HepG2 (cell line): ENCODE data around the gene ZBTB46. TPM values are rescaled to one million over a fixed set of nuclear protein-coding genes. Genes with fewer than 3 reads are reported as not detected.
A peak's percentile ranks its signal among the peaks of the same experiment; 100 is the strongest.

Experiments used
- ATAC-seq: fragments of 200-7000 bp; cut with Tn5 transposase; 3 replicates; pipeline ENCODE4 v1.9.1; 2020; ENCODE audit warnings: mild to moderate bottlenecking, moderate library complexity
- BruUV-seq: library from RNA; stranded (reverse); fragments of 400-500 nt; replicated peaks from 2 replicates; lab custom pipeline; 2021; lab: Mats Ljungman, UMichigan
- CTCF ChIA-PET: fragments of 300-600 bp; formaldehyde crosslinking; extraction: SDS; loops from one replicate; lab custom pipeline; 2021; ENCODE audit warnings: low total read pairs, inconsistent platforms, low intra/inter-chr PET ratio; lab: Yijun Ruan, JAX
- POLR2A ChIA-PET: fragments of 350-600 bp; sonication (Branson Sonifier 250); formaldehyde crosslinking; loops from one replicate; lab custom pipeline; 2020; ENCODE audit warnings: antibody characterized with exemption, inconsistent platforms; lab: Yijun Ruan, JAX
- DNase-seq: peaks from one replicate; pipeline ENCODE4 v3.0.0-alpha.2; 2015; ENCODE audit warnings: low spot score
- FAIRE-seq: peaks from 3 replicates; lab custom pipeline; 2011; peaks lifted over from hg19 to GRCh38; lab: Jason Lieb, UNC
- H2AFZ ChIP-seq: one replicate; pipeline ENCODE4 v1.6.1; 2011; ENCODE audit warnings: low read length, inconsistent platforms
- H3K27ac ChIP-seq: fragments of 300-600 bp; 3 replicates; pipeline ENCODE4 v1.8.0; 2011; ENCODE audit warnings: mixed run types, mild to moderate bottlenecking, mixed read lengths, low read length, inconsistent platforms; ENCODE audit not compliant: insufficient read depth; ENCODE audit errors: extremely low read length
- H3K27me3 ChIP-seq, 2 experiments: fragments of 200-600 bp in 1 of 2; 2 replicates in 1 of 2; 3 replicates in 1 of 2; pipeline versions ENCODE4 v1.6.0 to v1.8.0; 2011; ENCODE audit warnings: low read length in 2 of 2, mild to moderate bottlenecking in 2 of 2, moderate library complexity in 2 of 2, inconsistent platforms in 1 of 2; ENCODE audit not compliant: insufficient read depth in 2 of 2, control insufficient read depth in 1 of 2
- H3K36me3 ChIP-seq, 2 experiments: fragments of 200-600 bp in 1 of 2; replicated peaks in 1 of 2; 2 replicates in 1 of 2; 3 replicates in 1 of 2; pipeline versions ENCODE4 v1.5.1 to v1.8.0; 2011; ENCODE audit warnings: low read length in 2 of 2, inconsistent platforms in 1 of 2; ENCODE audit not compliant: insufficient read depth in 2 of 2, control insufficient read depth in 1 of 2
- H3K4me1 ChIP-seq: 2 replicates; pipeline ENCODE4 v1.5.1; 2012; ENCODE audit warnings: low read length, inconsistent platforms; ENCODE audit not compliant: insufficient read depth
- H3K4me2 ChIP-seq: 2 replicates; pipeline ENCODE4 v1.6.0; 2011; ENCODE audit warnings: low read depth, low read length, inconsistent platforms
- H3K4me3 ChIP-seq, 3 experiments: fragments of 200-600 bp in 1 of 3; sonication (generic), shearing (Covaris generic) in 1 of 3; replicated peaks in 1 of 3; 2 replicates each; pipeline ENCODE4 v1.5.1; 2011 to 2016; ENCODE audit warnings: low read length in 3 of 3, inconsistent platforms in 2 of 3, low read depth in 2 of 3, mild to moderate bottlenecking in 2 of 3, control low read depth in 1 of 3, mixed read lengths in 1 of 3; ENCODE audit not compliant: insufficient read depth in 1 of 3
- H3K79me2 ChIP-seq: one replicate; pipeline ENCODE4 v1.6.1; 2011; ENCODE audit warnings: low read length, inconsistent platforms; ENCODE audit not compliant: insufficient read depth
- H3K9ac ChIP-seq: 2 replicates; pipeline ENCODE4 v1.6.0; 2011; ENCODE audit warnings: mild to moderate bottlenecking, low read depth, low read length, inconsistent platforms; ENCODE audit not compliant: insufficient read depth
- H3K9me3 ChIP-seq: 2 replicates; pipeline ENCODE4 v1.5.1; 2012; ENCODE audit warnings: mild to moderate bottlenecking, low read length
- H4K20me1 ChIP-seq: 2 replicates; pipeline ENCODE4 v1.6.0; 2011; ENCODE audit warnings: inconsistent platforms, mild to moderate bottlenecking, low read length, moderate library complexity; ENCODE audit not compliant: insufficient read depth
- CHD4 ChIP-seq: fragments of 200-600 bp; sonication (generic); IDR thresholded peaks from 2 replicates; pipeline ENCODE4 v1.7.0; 2017; ENCODE audit warnings: mild to moderate bottlenecking, low read length, borderline replicate concordance
- GFI1 ChIP-seq: sonication (generic); formaldehyde crosslinking; IDR thresholded peaks from 2 replicates; pipeline ENCODE4 v1.5.0; 2020; ENCODE audit warnings: missing genetic modification reagents, mild to moderate bottlenecking, borderline replicate concordance
- HNRNPL ChIP-seq: fragments of 200-400 bp; formaldehyde crosslinking; IDR thresholded peaks from 2 replicates; pipeline ENCODE4 v1.6.1; 2017; ENCODE audit warnings: mild to moderate bottlenecking, low read depth, low read length
- LBX2 ChIP-seq: sonication (generic); formaldehyde crosslinking; IDR thresholded peaks from 2 replicates; pipeline ENCODE4 v1.5.0; 2020; ENCODE audit warnings: missing genetic modification reagents, mild to moderate bottlenecking, borderline replicate concordance
- MAFF ChIP-seq: IDR thresholded peaks from 2 replicates; pipeline ENCODE4 v1.6.1; 2011; ENCODE audit warnings: low read depth, low read length, improper control_type of control experiment
- MAFK ChIP-seq, 2 experiments: IDR thresholded peaks in 1 of 2; conservative IDR thresholded peaks in 1 of 2; 2 replicates each; pipeline ENCODE4 v1.6.1; 2011; ENCODE audit warnings: improper control_type of control experiment in 2 of 2, low read length in 2 of 2
- MIXL1 ChIP-seq: IDR thresholded peaks from 2 replicates; pipeline ENCODE4 v1.6.1; 2016
- MZF1 ChIP-seq: sonication (generic); formaldehyde crosslinking; IDR thresholded peaks from 2 replicates; pipeline ENCODE4 v1.8.1; 2023; ENCODE audit warnings: mild to moderate bottlenecking, missing genetic modification reagents, borderline replicate concordance
- ZBTB21 ChIP-seq: sonication (generic); formaldehyde crosslinking; IDR thresholded peaks from 2 replicates; pipeline ENCODE4 v1.4.0; 2020; ENCODE audit warnings: missing genetic modification reagents
- WGBS: methylation state at CpG from one replicate; pipeline ENCODE4 v1.1.6; 2017; ENCODE audit warnings: low lambda C conversion rate; 5-methylcytosine and 5-hydroxymethylcytosine counted together
- in situ Hi-C: cut with HindIII; loops from 2 replicates; pipeline ENCODE4 v1.10.0; 2017; ENCODE audit warnings: low pct_unique_long_range_greater_than_20kb; ENCODE audit not compliant: extremely low pct_ligation_motif_present
- intact Hi-C: fragments of 100-400 bp; cut with micrococcal nuclease; formaldehyde crosslinking; loops from one replicate; pipeline ENCODE4 v1.10.0; 2022; ENCODE audit not compliant: unreplicated experiment
- polyA plus RNA-seq, 8 experiments: library from polyadenylated mRNA; depleted of rRNA in 3 of 8; stranded (reverse) in 7 of 8; unstranded in 1 of 8; fragments of >200 nt; fragmentation: Illumina TruSeq in 4 of 8; extraction: Trizol in 4 of 8; gene quantifications; 2 replicates each; pipeline versions ENCODE4 v1.2.1 to v1.2.3, GENCODE V29; 2011 to 2016; ENCODE audit warnings: low read depth in 4 of 8, missing spikeins in 1 of 8, mixed read lengths in 1 of 8; ENCODE audit not compliant: insufficient read depth in 1 of 8
- total RNA-seq, 5 experiments: library from RNA; depleted of rRNA; stranded (reverse); fragments of >200 nt; fragmentation: Illumina TruSeq; extraction: Trizol; gene quantifications; 2 replicates each; pipeline ENCODE4 v1.2.3, GENCODE V29; 2016; ENCODE audit warnings: low read depth in 1 of 5

The ZBTB46 gene
- total and polyA plus RNA-seq, 2 of the 13 experiments (the other 11 are each of a cell fraction or from before 2014, with no cell fraction given) = 1.6 to 13.5 TPM

- Histone ChIP-seq H4K20me1 (no peaks in the 10 kb centered on the region), H3K27ac (no peak overlapping the region), H3K4me1 (peaks cover 24% of the 10 kb centered on the region), H3K9me3 (no peaks in the 10 kb centered on the region), H3K4me3 (no peak overlapping the region), H3K27me3 (no peaks in the 10 kb centered on the region), H3K79me2 (no peaks in the 10 kb centered on the region), H2AFZ (no peak overlapping the region), H3K4me2 (no peak overlapping the region), H3K9ac (no peak overlapping the region), H3K36me3 (no peaks in the 10 kb centered on the region)
- ATAC-seq (no peak), FAIRE-seq (no peak), DNase-seq (no peak)
- WGBS = 89% methylated on average over 23 of the region's 33 CpGs
- TF ChIP-seq HNRNPL (0 out of 2 replicates have a peak, but pooled peaks have one; percentile 60), MZF1 (CRISPR knock-in tag) (no peak), CHD4 (no peak), LBX2 (no peak), MAFK (conservative IDR thresholded peaks at IDR 0.05 in 1 of 2, IDR thresholded peaks at IDR 0.05 in 1 of 2; ENCODE audit: low read length in 2 of 2) (peak; percentile 90 to 94), GFI1 (no peak), MIXL1 (CRISPR knock-in tag) (no peak), MAFF (peak; percentile 85), ZBTB21 (CRISPR knock-in tag) (no peak)
- POLR2A ChIA-PET = no interaction called here
- CTCF ChIA-PET = no interaction called here
- intact Hi-C loops (no loop called here), in situ Hi-C loops (no loop called here)
- BruUV-seq = no TSS peak
Measured at GRCh38 chr20:63773571-63774241, 57.4 kb downstream of the ZBTB46 start.
